ENCODE results near the gene OLFML2B. TPM values are rescaled to one million over a fixed set of nuclear protein-coding genes. Genes with fewer than 3 reads are reported as not detected.
"Not testable (repeated sequence)": the region's sequence is repeated elsewhere in the genome, so short reads cannot be mapped to it uniquely, and the experiment has no call there.

The OLFML2B gene
- total RNA-seq, 1 experiment from 2014 or later, result 3.4 TPM

GRCh38 chr1:162019446-162019845 lies 4.2 kb downstream of the OLFML2B start:
- ChIA-PET CTCF (interaction anchor here (0.9 to 1.1 kb wide), 2 partner anchors 16 to 18 kb away, joined by 3 to 4 read pairs; no protein-coding TSS in a partner anchor), POLR2A (ENCODE audit: low non-redundant PET) (no interaction called here)
- no peak overlapping the region for H3K27ac ChIP-seq (ENCODE audit: low read depth, low read length, poor library complexity, severe bottlenecking)
- peaks cover 24% of the 10 kb centered on the region for H3K4me1 ChIP-seq (ENCODE audit: insufficient read depth, low read length, poor library complexity, severe bottlenecking)
- peaks cover 9% of the 10 kb centered on the region for H3K27me3 ChIP-seq (replicated peaks; ENCODE audit: insufficient read depth, low read depth, low read length, poor library complexity)
- H3K9me3 ChIP-seq (ENCODE audit: low read depth, low read length, poor library complexity, severe bottlenecking), result no peaks in the 10 kb centered on the region
- no TSS peak for BruUV-seq (replicated peaks)
- H3K4me3 ChIP-seq (ENCODE audit: low read depth, low read length, poor library complexity, severe bottlenecking), result no peak overlapping the region
- intact Hi-C loops (cut with micrococcal nuclease; ENCODE audit: unreplicated experiment), result no loop called here
- DNase-seq (ENCODE audit: low spot score), result no peak
- H3K36me3 ChIP-seq (ENCODE audit: insufficient read depth, low read length, poor library complexity, severe bottlenecking), result no peaks in the 10 kb centered on the region
- TF ChIP-seq EZH2 (IDR thresholded peaks at IDR 0.05; ENCODE audit: borderline replicate concordance, low read depth, low read length, poor library complexity, severe bottlenecking) (no peak), CTCF (conservative IDR thresholded peaks at IDR 0.05; ENCODE audit: low read depth, low read length) (no peak)

GRCh38 chr1:162019006-162019405 lies 4.7 kb downstream of the OLFML2B start:
- peaks cover 9% of the 10 kb centered on the region for H3K27me3 ChIP-seq (replicated peaks; ENCODE audit: insufficient read depth, low read depth, low read length, poor library complexity)
- intact Hi-C loops (cut with micrococcal nuclease; ENCODE audit: unreplicated experiment), result no loop called here
- no peaks in the 10 kb centered on the region for H3K36me3 ChIP-seq (ENCODE audit: insufficient read depth, low read length, poor library complexity, severe bottlenecking)
- no peak overlapping the region for H3K4me3 ChIP-seq (ENCODE audit: low read depth, low read length, poor library complexity, severe bottlenecking)
- DNase-seq (ENCODE audit: low spot score), result peak; percentile 95
- H3K27ac ChIP-seq (ENCODE audit: low read depth, low read length, poor library complexity, severe bottlenecking), result no peak overlapping the region
- CTCF ChIA-PET, result interaction anchor here (0.9 to 1.1 kb wide), 2 partner anchors 16 to 18 kb away, joined by 3 to 4 read pairs; no protein-coding TSS in a partner anchor
- TF ChIP-seq EZH2 (IDR thresholded peaks at IDR 0.05; ENCODE audit: borderline replicate concordance, low read depth, low read length, poor library complexity, severe bottlenecking) (no peak), CTCF (conservative IDR thresholded peaks at IDR 0.05; ENCODE audit: low read depth, low read length) (no peak)
- BruUV-seq (replicated peaks), result no TSS peak
- H3K4me1 ChIP-seq (ENCODE audit: insufficient read depth, low read length, poor library complexity, severe bottlenecking), result peaks cover 24% of the 10 kb centered on the region
- POLR2A ChIA-PET (ENCODE audit: low non-redundant PET), result no interaction called here
- H3K9me3 ChIP-seq (ENCODE audit: low read depth, low read length, poor library complexity, severe bottlenecking), result no peaks in the 10 kb centered on the region

- H3K36me3 ChIP-seq (ENCODE audit: insufficient read depth, low read length, poor library complexity, severe bottlenecking), result no peaks in the 10 kb centered on the region
- ChIA-PET POLR2A (ENCODE audit: low non-redundant PET) (no interaction called here), CTCF (interaction anchor here (1.1 kb wide), 1 partner anchor 19 kb away, joined by 4 read pairs; no protein-coding TSS in a partner anchor)
- no peak overlapping the region for H3K27ac ChIP-seq (ENCODE audit: low read depth, low read length, poor library complexity, severe bottlenecking)
- no peak for TF ChIP-seq EZH2 (IDR thresholded peaks at IDR 0.05; ENCODE audit: borderline replicate concordance, low read depth, low read length, poor library complexity, severe bottlenecking)
- TF ChIP-seq CTCF (conservative IDR thresholded peaks at IDR 0.05; ENCODE audit: low read depth, low read length), result no peak
- H3K27me3 ChIP-seq (replicated peaks; ENCODE audit: insufficient read depth, low read depth, low read length, poor library complexity), result peaks cover 8% of the 10 kb centered on the region
- intact Hi-C loops (cut with micrococcal nuclease; ENCODE audit: unreplicated experiment), result no loop called here
- peaks cover 24% of the 10 kb centered on the region for H3K4me1 ChIP-seq (ENCODE audit: insufficient read depth, low read length, poor library complexity, severe bottlenecking)
- H3K4me3 ChIP-seq (ENCODE audit: low read depth, low read length, poor library complexity, severe bottlenecking), result no peak overlapping the region
- BruUV-seq (replicated peaks), result no TSS peak
- no peak for DNase-seq (ENCODE audit: low spot score)
- peaks cover 5% of the 10 kb centered on the region for H3K9me3 ChIP-seq (ENCODE audit: low read depth, low read length, poor library complexity, severe bottlenecking)
These were observed 5.3 kb downstream of the OLFML2B start for GRCh38 chr1:162018418-162018817.

- H3K9me3 ChIP-seq (ENCODE audit: low read depth, low read length, poor library complexity, severe bottlenecking); H3K27me3 ChIP-seq (replicated peaks; ENCODE audit: insufficient read depth, low read depth, low read length, poor library complexity); POLR2A ChIA-PET (ENCODE audit: low non-redundant PET); CTCF ChIA-PET; H3K4me3 ChIP-seq (ENCODE audit: low read depth, low read length, poor library complexity, severe bottlenecking); DNase-seq (ENCODE audit: low spot score); H3K36me3 ChIP-seq (ENCODE audit: insufficient read depth, low read length, poor library complexity, severe bottlenecking); H3K27ac ChIP-seq (ENCODE audit: low read depth, low read length, poor library complexity, severe bottlenecking); intact Hi-C loops (cut with micrococcal nuclease; ENCODE audit: unreplicated experiment); BruUV-seq (replicated peaks): not testable (repeated sequence)
- H3K4me1 ChIP-seq (ENCODE audit: insufficient read depth, low read length, poor library complexity, severe bottlenecking), result peaks cover 24% of the 10 kb centered on the region
These were observed 5.9 kb downstream of the OLFML2B start for GRCh38 chr1:162017791-162018190.
